Omental fat pad (tissue), 4 donors: ENCODE results near the gene TARBP1. TPM values are rescaled to one million over a fixed set of nuclear protein-coding genes. Genes with fewer than 3 reads are reported as not detected.

ENCODE experiments used
- ATAC-seq: fragments of 150-250 bp; one replicate; pipeline ENCODE4 v1.9.1; 2016; ENCODE audit warnings: mild to moderate bottlenecking, moderate library complexity; ENCODE audit not compliant: low FRiP score
- DNase-seq: peaks from one replicate; pipeline ENCODE4 v3.0.0-alpha.2; 2019; ENCODE audit warnings: low spot score
- total RNA-seq, 4 donors: library from RNA; depleted of rRNA; stranded (reverse); fragments of >200 nt; gene quantifications; one replicate each; pipeline ENCODE4 v1.1.0, GENCODE V29; 2016
- TF ChIP-seq, protein P1 (sequence below), 3 donors: fragments of 450-650 bp; IDR thresholded peaks; one replicate each; pipeline ENCODE4 v1.5.1; 2016 to 2017; ENCODE audit warnings: antibody characterized with exemption in 3 of 3, mild to moderate bottlenecking in 3 of 3, moderate library complexity in 2 of 3

TARBP1 gene
- total RNA-seq, 4 donors from 2014 or later = 12.1 to 26.0 (median 13.6) TPM

DNA sequence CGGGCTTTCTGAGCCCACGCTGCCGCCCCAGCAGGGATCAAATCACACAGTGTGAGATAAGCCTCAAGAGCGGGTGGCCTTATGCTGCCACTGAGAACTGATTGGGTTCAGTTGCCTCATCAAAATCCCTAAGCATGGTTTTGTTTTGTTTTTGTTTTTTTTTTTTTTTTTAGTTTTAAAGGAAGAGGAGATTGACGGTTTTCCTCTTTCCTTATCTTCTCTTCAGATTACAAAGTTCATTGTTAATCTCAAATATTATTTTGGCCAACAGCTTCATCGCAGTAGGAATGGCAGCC lies 105.1 kb downstream of the TARBP1 start:
- ATAC-seq (peak; percentile 7), DNase-seq (no peak)

GRCh38 chr1:234373064-234373958 lies 105.7 kb downstream of the TARBP1 start, which contains the start of gene COA6:
Gene COA6, plus strand, starts transcription at chr1:234373456. Its CDS starts 11 bp downstream, at chr1:234373467.
- TF ChIP-seq, protein P1, sequence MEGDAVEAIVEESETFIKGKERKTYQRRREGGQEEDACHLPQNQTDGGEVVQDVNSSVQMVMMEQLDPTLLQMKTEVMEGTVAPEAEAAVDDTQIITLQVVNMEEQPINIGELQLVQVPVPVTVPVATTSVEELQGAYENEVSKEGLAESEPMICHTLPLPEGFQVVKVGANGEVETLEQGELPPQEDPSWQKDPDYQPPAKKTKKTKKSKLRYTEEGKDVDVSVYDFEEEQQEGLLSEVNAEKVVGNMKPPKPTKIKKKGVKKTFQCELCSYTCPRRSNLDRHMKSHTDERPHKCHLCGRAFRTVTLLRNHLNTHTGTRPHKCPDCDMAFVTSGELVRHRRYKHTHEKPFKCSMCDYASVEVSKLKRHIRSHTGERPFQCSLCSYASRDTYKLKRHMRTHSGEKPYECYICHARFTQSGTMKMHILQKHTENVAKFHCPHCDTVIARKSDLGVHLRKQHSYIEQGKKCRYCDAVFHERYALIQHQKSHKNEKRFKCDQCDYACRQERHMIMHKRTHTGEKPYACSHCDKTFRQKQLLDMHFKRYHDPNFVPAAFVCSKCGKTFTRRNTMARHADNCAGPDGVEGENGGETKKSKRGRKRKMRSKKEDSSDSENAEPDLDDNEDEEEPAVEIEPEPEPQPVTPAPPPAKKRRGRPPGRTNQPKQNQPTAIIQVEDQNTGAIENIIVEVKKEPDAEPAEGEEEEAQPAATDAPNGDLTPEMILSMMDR (IDR thresholded peaks at IDR 0.05) = no peak
- DNase-seq (peak; percentile 78), ATAC-seq (peak; percentile 98)

More for the DNA sequence above, 105.1 kb downstream of the TARBP1 start:
- TF ChIP-seq, protein P1 (IDR thresholded peaks at IDR 0.05) = no peak

DNA sequence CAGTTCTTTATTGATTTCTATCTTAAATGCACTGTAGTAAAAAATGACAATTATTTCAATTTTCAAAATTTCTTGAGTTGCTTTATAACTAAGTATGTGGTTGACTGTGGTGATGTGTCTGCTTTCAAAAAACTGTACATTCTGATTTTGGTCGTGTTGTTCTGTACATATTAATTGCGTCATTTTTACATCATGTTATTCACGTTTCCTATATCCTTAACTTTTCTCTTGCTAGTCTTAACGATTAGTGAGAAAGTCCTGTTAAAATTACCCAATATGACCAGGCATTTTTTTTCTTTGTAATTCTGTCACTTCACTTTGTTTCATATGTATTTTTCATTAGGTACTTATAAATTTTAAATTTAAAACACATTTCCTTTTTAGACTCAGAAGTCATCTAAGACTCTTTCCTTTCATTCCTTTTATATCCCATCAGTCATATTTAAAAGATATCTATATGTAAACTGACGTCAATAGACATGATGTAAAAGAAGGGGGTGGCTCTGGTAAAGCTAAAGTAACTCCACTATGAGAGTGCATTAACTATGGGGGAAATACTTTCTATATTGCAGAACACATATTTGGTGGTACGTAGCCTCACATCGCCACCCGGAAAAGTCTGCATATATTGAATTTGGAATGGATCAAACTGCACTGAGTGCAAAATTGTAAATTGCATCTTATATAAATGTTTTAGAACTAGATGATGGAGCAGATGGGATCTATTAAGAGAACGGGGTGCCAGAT lies 106.8 kb downstream of the TARBP1 start:
- TF ChIP-seq, protein P1 (IDR thresholded peaks at IDR 0.05) = no peak
- no peak for DNase-seq
- ATAC-seq = no peak

- DNase-seq (no peak), ATAC-seq (no peak)
- TF ChIP-seq, protein P1 (IDR thresholded peaks at IDR 0.05) = no peak
Observed at GRCh38 chr1:234371414-234371813, 107.6 kb downstream of the TARBP1 start.

DNA sequence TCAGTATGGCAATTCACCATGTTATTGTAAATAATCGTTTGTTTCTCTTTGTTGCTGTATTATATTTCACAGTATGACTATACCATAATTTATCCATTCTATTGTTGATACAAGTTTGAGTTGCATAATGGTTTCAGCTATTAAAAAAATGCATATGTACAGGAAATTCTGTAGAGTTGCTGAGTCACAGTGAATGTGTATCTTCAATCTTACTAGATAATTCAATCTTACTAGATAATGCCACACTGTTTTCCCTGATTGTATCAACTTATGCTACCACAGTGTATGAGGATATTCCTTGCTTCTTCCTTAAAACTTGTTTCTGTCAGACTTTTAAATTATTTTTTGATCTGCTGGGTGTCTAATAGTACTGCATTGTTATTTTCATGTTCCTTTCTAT lies 109.2 kb downstream of the TARBP1 start:
- ATAC-seq (no peak), DNase-seq (no peak)
- TF ChIP-seq, protein P1 (IDR thresholded peaks at IDR 0.05) = no peak

DNA sequence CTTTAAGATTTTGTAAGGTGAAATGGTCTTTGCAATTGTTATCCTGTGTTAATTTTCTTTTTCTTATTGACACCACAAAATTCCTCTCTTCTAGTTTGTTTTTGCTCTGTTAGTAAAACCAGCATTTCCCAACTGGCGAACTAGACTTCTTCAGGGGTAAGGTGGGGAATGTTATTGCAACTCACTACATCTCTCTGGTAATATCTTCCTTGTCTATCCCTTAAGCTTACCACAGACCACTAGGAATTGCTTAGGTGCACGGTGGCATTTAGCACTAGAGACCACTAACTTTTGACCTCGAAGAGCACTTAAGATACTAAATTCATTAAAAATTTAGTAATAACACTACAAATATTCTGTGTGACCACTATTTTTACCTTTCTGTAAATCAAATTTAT lies 109.9 kb downstream of the TARBP1 start:
- DNase-seq = no peak
- TF ChIP-seq, protein P1 (IDR thresholded peaks at IDR 0.05) = no peak
- no peak for ATAC-seq
